Transverse colon (tissue), 4 donors: Measurements from ENCODE around the gene SDR42E1. TPM values are rescaled to one million over a fixed set of nuclear protein-coding genes. Genes with fewer than 3 reads are reported as not detected.

Experiments
- DNase-seq: peaks from one replicate; pipeline ENCODE4 v3.0.0-alpha.2; 2019
- H3K27ac ChIP-seq, 4 donors: fragments of 200-600 bp; sonication (generic); 2 replicates each; pipeline ENCODE4 v1.5.1; 2016 to 2018; ENCODE audit warnings: inconsistent platforms in 4 of 4
- H3K27me3 ChIP-seq: fragments of 200-600 bp; sonication (generic); 2 replicates; pipeline ENCODE4 v1.5.1; 2017; ENCODE audit warnings: inconsistent platforms
- H3K36me3 ChIP-seq, 4 donors: fragments of 200-600 bp; sonication (generic); 2 replicates each; pipeline ENCODE4 v1.5.1; 2017 to 2019; ENCODE audit warnings: inconsistent platforms in 4 of 4
- H3K4me1 ChIP-seq, 4 donors: fragments of 200-600 bp; sonication (generic); 2 replicates each; pipeline ENCODE4 v1.5.1; 2017 to 2020; ENCODE audit warnings: inconsistent platforms in 4 of 4
- H3K4me3 ChIP-seq, 4 donors: fragments of 200-600 bp; sonication (generic); 1 replicate in 1 of 4; 2 replicates in 3 of 4; pipeline versions ENCODE4 v1.5.1 to v1.6.1; 2017 to 2019; ENCODE audit warnings: inconsistent platforms in 4 of 4
- H3K9me3 ChIP-seq, 2 donors: fragments of 200-600 bp; sonication (generic); 2 replicates each; pipeline ENCODE4 v1.5.1; 2017 to 2019; ENCODE audit warnings: inconsistent platforms in 2 of 2
- EP300 ChIP-seq: sonication (generic); formaldehyde crosslinking; IDR thresholded peaks from one replicate; pipeline ENCODE4 v1.6.1; 2017; ENCODE audit warnings: antibody characterized with exemption, low read depth
- POLR2A ChIP-seq: fragments of 450-650 bp; IDR thresholded peaks from one replicate; pipeline ENCODE4 v1.6.1; 2016; ENCODE audit warnings: antibody characterized with exemption, mild to moderate bottlenecking, moderate library complexity
- POLR2AphosphoS5 ChIP-seq, 3 donors: sonication (generic); formaldehyde crosslinking; IDR thresholded peaks; one replicate each; pipeline ENCODE4 v1.6.1; 2016; ENCODE audit warnings: antibody characterized with exemption in 3 of 3
- WGBS, 2 donors: methylation state at CpG; one replicate each; pipeline ENCODE4 v1.1.5; 2018; ENCODE audit warnings: low coverage in 1 of 2; 5-methylcytosine and 5-hydroxymethylcytosine counted together
- in situ Hi-C, 4 donors: fragments of 200-750 bp; cut with MboI; loops; one replicate each; pipeline versions ENCODE4 v1.15.0 to v1.15.1; 2017; ENCODE audit warnings: low sequenced_read_pairs in 3 of 4, low pct_ligation_motif_present in 1 of 4, low pct_unique_long_range_greater_than_20kb in 1 of 4
- intact Hi-C: fragments of 100-400 bp; cut with DNase I; formaldehyde crosslinking; loops from one replicate; pipeline ENCODE4 v1.15.1; 2023; ENCODE audit warnings: low total_unique reads
- total RNA-seq, 4 donors: library from RNA; depleted of rRNA; stranded (reverse); fragments of >200 nt; gene quantifications; one replicate each; pipeline ENCODE4 v1.1.0, GENCODE V29; 2016
- TF ChIP-seq, protein P1 (sequence below), 5 experiments: fragments of 200-600 bp in 3 of 5; fragments of 450-650 bp in 2 of 5; sonication (generic) in 3 of 5; IDR thresholded peaks; 1 replicate in 2 of 5; 2 replicates in 3 of 5; pipeline ENCODE4 v1.5.1; 2016 to 2017; ENCODE audit warnings: antibody characterized with exemption in 5 of 5, inconsistent platforms in 3 of 5, mild to moderate bottlenecking in 2 of 5, moderate library complexity in 1 of 5

SDR42E1 gene
- total RNA-seq, 4 donors from 2014 or later: 3.4 to 12.2 (median 7.7) TPM

DNA sequence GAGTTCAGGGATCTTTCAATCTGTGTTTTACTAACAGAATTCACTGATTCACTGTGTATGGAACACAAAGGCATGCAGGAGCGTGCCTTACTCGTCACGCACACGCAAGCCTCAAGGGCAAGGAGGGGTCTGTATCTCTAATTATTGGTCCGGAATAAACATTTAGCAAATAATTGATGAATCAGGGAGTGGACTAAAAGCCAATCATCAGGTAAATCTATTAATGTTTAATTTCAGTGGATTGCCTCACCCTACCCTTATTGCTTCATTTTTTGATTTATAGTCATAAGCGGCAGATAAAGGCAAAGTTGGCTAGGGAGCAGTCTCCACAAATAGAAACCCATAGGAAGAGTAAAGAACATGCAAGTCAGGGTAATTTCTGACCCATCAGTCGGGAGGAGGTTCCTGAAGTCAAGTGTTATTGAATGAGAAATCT is 16.4 kb upstream of the SDR42E1 start:
- no peaks in the 10 kb centered on the region for H3K36me3 ChIP-seq
- no peak overlapping the region for H3K4me3 ChIP-seq
- no peaks in the 10 kb centered on the region for H3K9me3 ChIP-seq
- DNase-seq: no peak
- no peak overlapping the region for H3K27ac ChIP-seq
- no peaks in the 10 kb centered on the region for H3K27me3 ChIP-seq
- TF ChIP-seq POLR2A: no peak
- TF ChIP-seq POLR2AphosphoS5 (IDR thresholded peaks at IDR 0.05): no peak
- no peak for TF ChIP-seq EP300
- TF ChIP-seq, protein P1, sequence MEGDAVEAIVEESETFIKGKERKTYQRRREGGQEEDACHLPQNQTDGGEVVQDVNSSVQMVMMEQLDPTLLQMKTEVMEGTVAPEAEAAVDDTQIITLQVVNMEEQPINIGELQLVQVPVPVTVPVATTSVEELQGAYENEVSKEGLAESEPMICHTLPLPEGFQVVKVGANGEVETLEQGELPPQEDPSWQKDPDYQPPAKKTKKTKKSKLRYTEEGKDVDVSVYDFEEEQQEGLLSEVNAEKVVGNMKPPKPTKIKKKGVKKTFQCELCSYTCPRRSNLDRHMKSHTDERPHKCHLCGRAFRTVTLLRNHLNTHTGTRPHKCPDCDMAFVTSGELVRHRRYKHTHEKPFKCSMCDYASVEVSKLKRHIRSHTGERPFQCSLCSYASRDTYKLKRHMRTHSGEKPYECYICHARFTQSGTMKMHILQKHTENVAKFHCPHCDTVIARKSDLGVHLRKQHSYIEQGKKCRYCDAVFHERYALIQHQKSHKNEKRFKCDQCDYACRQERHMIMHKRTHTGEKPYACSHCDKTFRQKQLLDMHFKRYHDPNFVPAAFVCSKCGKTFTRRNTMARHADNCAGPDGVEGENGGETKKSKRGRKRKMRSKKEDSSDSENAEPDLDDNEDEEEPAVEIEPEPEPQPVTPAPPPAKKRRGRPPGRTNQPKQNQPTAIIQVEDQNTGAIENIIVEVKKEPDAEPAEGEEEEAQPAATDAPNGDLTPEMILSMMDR (IDR thresholded peaks at IDR 0.05): no peak
- in situ Hi-C loops: loop anchor here in 2 of 4 donors (10.0 to 25.0 kb wide), 2 partner anchors 197 to 210 kb away; no protein-coding TSS in a partner anchor
- intact Hi-C loops: no loop called here
- 81 to 86% methylated on average over 7 of the region's 7 CpGs for WGBS, 2 donors
- peaks cover 0 to 2% (median 0%) of the 10 kb centered on the region in 4 donors for H3K4me1 ChIP-seq

- Histone ChIP-seq H3K9me3 (no peaks in the 10 kb centered on the region), H3K27me3 (no peaks in the 10 kb centered on the region), H3K27ac (no peak overlapping the region), H3K36me3 (no peaks in the 10 kb centered on the region), H3K4me3 (no peak overlapping the region), H3K4me1 (no peaks in the 10 kb centered on the region)
- intact Hi-C loops (no loop called here), in situ Hi-C loops (loop anchor here in 3 of 4 donors (5.0 to 25.0 kb wide), 3 partner anchors 200 to 212 kb away; no protein-coding TSS in a partner anchor)
- no peak for TF ChIP-seq POLR2A
- no peak for TF ChIP-seq POLR2AphosphoS5 (IDR thresholded peaks at IDR 0.05)
- TF ChIP-seq, protein P1 (IDR thresholded peaks at IDR 0.05): no peak
- no peak for TF ChIP-seq EP300
- DNase-seq: no peak
- 83% methylated on average over 4 of the region's 4 CpGs; no CpG with 5 or more reads in 1 of the 2 donors for WGBS, 2 donors
These were observed 13.6 kb upstream of the SDR42E1 start for GRCh38 chr16:82024883-82025282.

GRCh38 chr16:82024316-82024715 is 13.0 kb upstream of the SDR42E1 start:
- no peak for TF ChIP-seq EP300
- TF ChIP-seq POLR2AphosphoS5 (IDR thresholded peaks at IDR 0.05): no peak
- no peak for TF ChIP-seq POLR2A
- TF ChIP-seq, protein P1 (IDR thresholded peaks at IDR 0.05): no peak
- H3K27me3 ChIP-seq: no peaks in the 10 kb centered on the region

GRCh38 chr16:82023206-82023605 is 11.9 kb upstream of the SDR42E1 start:
- no peak for DNase-seq
- TF ChIP-seq POLR2A (no peak), EP300 (no peak), POLR2AphosphoS5 (IDR thresholded peaks at IDR 0.05) (no peak)
- TF ChIP-seq, protein P1 (IDR thresholded peaks at IDR 0.05): no peak
- no peaks in the 10 kb centered on the region for H3K36me3 ChIP-seq
- H3K4me1 ChIP-seq: no peaks in the 10 kb centered on the region
- intact Hi-C loops (no loop called here), in situ Hi-C loops (loop anchor here in 2 of 4 donors (5.0 to 10.0 kb wide), 2 partner anchors 202 to 209 kb away; no protein-coding TSS in a partner anchor)
- no peak overlapping the region for H3K27ac ChIP-seq
- H3K4me3 ChIP-seq: no peak overlapping the region
- WGBS, 2 donors: 85 to 100% methylated on average over 1 to 7 of the region's 7 CpGs
- no peaks in the 10 kb centered on the region for H3K27me3 ChIP-seq
- H3K9me3 ChIP-seq: no peaks in the 10 kb centered on the region

More at GRCh38 chr16:82024316-82024715, 13.0 kb upstream of the SDR42E1 start:
- intact Hi-C loops (no loop called here), in situ Hi-C loops (loop anchor here in 2 of 4 donors (5.0 to 10.0 kb wide), 2 partner anchors 200 to 208 kb away; no protein-coding TSS in a partner anchor)
- Histone ChIP-seq H3K9me3 (no peaks in the 10 kb centered on the region), H3K27ac (no peak overlapping the region), H3K4me1 (no peaks in the 10 kb centered on the region), H3K36me3 (no peaks in the 10 kb centered on the region), H3K4me3 (no peak overlapping the region)
- WGBS, 2 donors: 95% methylated on average over 1 of the region's 1 CpG; no CpG with 5 or more reads in 1 of the 2 donors
- DNase-seq: no peak
